HG03354 (cell line): ENCODE data around the gene KRTDAP.

Source experiments
- ATAC-seq: cut with Tn5 transposase; IDR thresholded peaks from one replicate; pipeline ENCODE4 v1.9.1; 2021; ENCODE audit warnings: mild to moderate bottlenecking; ENCODE audit not compliant: unreplicated experiment, poor library complexity, severe bottlenecking

The KRTDAP gene

GRCh38 chr19:35513628-35514281 is 23.5 kb upstream of the KRTDAP start, which contains the start of gene DMKN:
TSS of gene DMKN (minus strand) at chr19:35513649. CDS start at chr19:35513475, 174 bp downstream.
- no peak for ATAC-seq

GRCh38 chr19:35512831-35513627 is 22.8 kb upstream of the KRTDAP start:
- no peak for ATAC-seq

GRCh38 chr19:35511337-35511736 is 21.1 kb upstream of the KRTDAP start:
- no peak for ATAC-seq

- ATAC-seq: no peak
These were observed 20.3 kb upstream of the KRTDAP start for GRCh38 chr19:35510626-35510964.

- no peak for ATAC-seq
These were observed 19.8 kb upstream of the KRTDAP start for GRCh38 chr19:35509861-35510625.

- no peak for ATAC-seq
These were observed 18.9 kb upstream of the KRTDAP start for GRCh38 chr19:35509018-35509652.

GRCh38 chr19:35508129-35508528 is 17.9 kb upstream of the KRTDAP start:
- ATAC-seq: no peak

- ATAC-seq: no peak
These were observed 17.3 kb upstream of the KRTDAP start for GRCh38 chr19:35507561-35507960.

- no peak for ATAC-seq
These were observed 15.7 kb upstream of the KRTDAP start for GRCh38 chr19:35506011-35506410.

- ATAC-seq: no peak
These were observed 12.5 kb upstream of the KRTDAP start for GRCh38 chr19:35502751-35503150.

- no peak for ATAC-seq
These were observed 11.4 kb upstream of the KRTDAP start for GRCh38 chr19:35501684-35502083.

GRCh38 chr19:35500611-35501010 is 10.3 kb upstream of the KRTDAP start:
- no peak for ATAC-seq

- no peak for ATAC-seq
These were observed 8.8 kb upstream of the KRTDAP start for GRCh38 chr19:35498984-35499527.

- ATAC-seq: no peak
These were observed 8.0 kb upstream of the KRTDAP start for GRCh38 chr19:35498220-35498619.

- no peak for ATAC-seq
These were observed 7.1 kb upstream of the KRTDAP start for GRCh38 chr19:35497406-35497805.

GRCh38 chr19:35495107-35496064 is 5.1 kb upstream of the KRTDAP start:
- ATAC-seq: peak; percentile 48

GRCh38 chr19:35493971-35494370 is 3.7 kb upstream of the KRTDAP start:
- no peak for ATAC-seq

- no peak for ATAC-seq
These were observed 1.6 kb upstream of the KRTDAP start for GRCh38 chr19:35491836-35492360.

GRCh38 chr19:35488677-35489076 is 1.6 kb downstream of the KRTDAP start:
- ATAC-seq: no peak
